GM18951 (cell line): ENCODE measurements around the gene PLA2G12A.
"Not testable (repeated sequence)": the region's sequence is repeated elsewhere in the genome, so short reads cannot be mapped to it uniquely, and the experiment has no call there.

ENCODE experiments used
- POLR2A ChIP-seq: IDR thresholded peaks from 4 replicates; pipeline ENCODE4 v1.6.1; 2011; ENCODE audit warnings: mild to moderate bottlenecking; ENCODE audit not compliant: insufficient read length, insufficient read depth; ENCODE audit errors: extremely low read depth
- in situ Hi-C: fragments of 300-500 bp; cut with MboI; formaldehyde crosslinking; loops from one replicate; pipeline ENCODE4 v1.12.0; 2022; ENCODE audit warnings: low sequenced_read_pairs, mixed read lengths, inconsistent platforms; ENCODE audit not compliant: unreplicated experiment

The PLA2G12A gene

DNA sequence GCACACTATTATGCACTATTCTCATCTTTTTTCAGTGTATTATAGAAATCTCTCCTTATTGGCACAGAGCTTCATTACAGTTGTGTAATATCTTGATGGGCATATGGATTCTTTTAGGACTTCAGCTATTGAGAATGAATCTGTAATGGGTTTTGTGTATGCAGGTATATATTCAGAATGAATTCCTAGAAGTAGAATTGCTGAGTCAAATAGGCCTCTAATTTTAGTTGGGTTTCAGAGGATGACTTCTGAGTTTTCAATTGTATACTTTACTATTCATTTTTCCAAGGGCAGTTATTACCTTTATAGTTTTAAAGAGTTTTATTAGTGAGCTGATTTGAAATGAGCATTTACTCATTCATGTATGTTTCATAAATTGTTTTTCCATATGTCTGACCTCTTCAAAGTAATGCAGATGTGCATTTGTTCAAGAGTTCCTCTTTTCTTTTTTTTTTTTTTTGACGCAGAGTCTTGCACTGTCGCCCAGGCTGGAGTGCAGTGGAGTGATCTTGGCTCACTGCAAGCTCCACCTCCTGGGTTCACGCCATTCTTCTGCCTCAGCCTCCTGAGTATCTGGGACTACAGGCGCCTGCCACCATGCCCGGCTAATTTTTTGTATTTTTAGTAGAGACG, 46.1 kb downstream of the PLA2G12A start:
- TF ChIP-seq POLR2A: no peak
- in situ Hi-C loops: no loop called here

GRCh38 chr4:109682875-109683274, 47.0 kb downstream of the PLA2G12A start:
- no peak for TF ChIP-seq POLR2A
- in situ Hi-C loops: no loop called here

DNA sequence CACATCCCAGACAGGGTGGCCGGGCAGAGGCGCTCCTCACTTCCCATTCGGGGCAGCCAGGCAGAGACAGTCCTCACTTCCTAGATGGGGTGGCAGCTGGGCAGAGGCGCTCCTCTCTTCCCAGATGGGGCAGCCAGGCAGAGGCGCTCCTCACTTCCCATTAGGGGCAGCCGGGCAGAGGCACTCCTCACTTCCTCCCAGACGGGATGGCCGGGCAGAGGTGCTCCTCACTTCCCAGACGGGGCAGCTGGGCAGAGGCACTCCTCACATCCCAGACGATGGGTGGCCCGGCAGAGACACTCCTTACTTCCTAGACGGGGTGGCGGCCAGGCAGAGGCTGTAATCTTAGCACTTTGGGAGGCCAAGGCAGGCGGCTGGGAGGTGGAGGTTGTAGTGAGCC, 50.9 kb downstream of the PLA2G12A start:
- in situ Hi-C loops: not testable (repeated sequence)

GRCh38 chr4:109678472-109678871, 51.4 kb downstream of the PLA2G12A start:
- in situ Hi-C loops: not testable (repeated sequence)

GRCh38 chr4:109676886-109677285, 53.0 kb downstream of the PLA2G12A start:
- no peak for TF ChIP-seq POLR2A

DNA sequence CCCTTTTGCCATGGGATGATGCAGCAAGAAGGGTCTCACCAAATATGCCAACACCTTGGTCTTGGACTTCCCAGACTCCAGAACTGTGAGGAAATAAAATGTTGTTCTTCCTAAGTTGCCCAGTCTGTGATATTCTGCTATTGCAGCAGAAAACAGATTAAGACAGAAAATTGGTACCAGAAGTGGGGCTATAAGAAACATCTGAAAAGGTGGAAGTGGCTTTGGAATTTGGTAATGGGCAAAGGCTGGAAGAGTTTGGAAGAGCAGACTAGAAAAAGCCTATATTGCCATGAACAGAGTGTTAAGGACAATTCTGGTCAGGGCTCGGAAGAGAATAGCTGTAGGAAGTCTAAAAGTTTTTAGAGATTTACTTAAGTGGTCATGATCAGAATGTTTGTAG, 54.0 kb downstream of the PLA2G12A start:
- no peak for TF ChIP-seq POLR2A
- in situ Hi-C loops: no loop called here

More at GRCh38 chr4:109676886-109677285, 53.0 kb downstream of the PLA2G12A start:
- in situ Hi-C loops: no loop called here

DNA sequence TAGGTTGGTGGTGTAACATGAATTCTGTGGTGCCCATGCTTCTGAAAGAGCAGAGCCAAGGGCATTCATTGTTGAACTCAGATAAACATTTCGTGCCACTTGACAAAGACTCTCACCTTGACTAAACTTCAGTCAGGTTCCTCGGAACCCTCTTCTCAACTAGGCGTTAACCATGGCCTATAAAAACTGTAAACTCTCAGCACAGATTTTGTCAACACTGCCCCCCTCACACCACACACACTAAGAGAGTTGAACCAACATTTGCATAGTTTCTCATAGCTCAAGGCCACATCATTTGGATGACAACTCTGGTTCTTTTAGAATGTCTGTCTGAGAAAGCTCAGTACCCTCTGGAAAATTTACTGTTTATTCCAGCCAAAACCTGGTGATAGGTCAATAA, 54.7 kb downstream of the PLA2G12A start:
- no peak for TF ChIP-seq POLR2A
- in situ Hi-C loops: no loop called here

DNA sequence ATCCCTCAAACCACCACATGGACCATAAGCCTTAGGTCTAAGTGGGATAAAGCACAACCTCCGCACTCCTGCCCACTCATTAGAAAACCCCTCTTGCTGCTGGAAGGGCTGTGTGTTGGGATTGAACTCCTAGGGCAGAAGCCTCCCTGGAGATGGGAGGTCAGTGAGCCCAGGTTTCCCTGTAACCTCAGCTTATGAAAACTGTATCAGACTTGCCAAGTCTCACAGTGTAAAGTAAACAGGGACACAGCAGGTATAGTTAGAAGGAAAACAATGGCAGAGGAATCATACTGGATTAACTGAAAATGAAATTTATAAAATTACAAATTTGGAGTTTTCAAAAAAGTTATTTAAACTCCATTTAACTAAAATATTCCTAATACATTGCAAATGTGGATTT, 56.6 kb downstream of the PLA2G12A start:
- no peak for TF ChIP-seq POLR2A
- in situ Hi-C loops: loop anchor here (25.0 kb wide), 1 partner anchor 236 kb away; the partner anchor contains the start of gene SEC24B

DNA sequence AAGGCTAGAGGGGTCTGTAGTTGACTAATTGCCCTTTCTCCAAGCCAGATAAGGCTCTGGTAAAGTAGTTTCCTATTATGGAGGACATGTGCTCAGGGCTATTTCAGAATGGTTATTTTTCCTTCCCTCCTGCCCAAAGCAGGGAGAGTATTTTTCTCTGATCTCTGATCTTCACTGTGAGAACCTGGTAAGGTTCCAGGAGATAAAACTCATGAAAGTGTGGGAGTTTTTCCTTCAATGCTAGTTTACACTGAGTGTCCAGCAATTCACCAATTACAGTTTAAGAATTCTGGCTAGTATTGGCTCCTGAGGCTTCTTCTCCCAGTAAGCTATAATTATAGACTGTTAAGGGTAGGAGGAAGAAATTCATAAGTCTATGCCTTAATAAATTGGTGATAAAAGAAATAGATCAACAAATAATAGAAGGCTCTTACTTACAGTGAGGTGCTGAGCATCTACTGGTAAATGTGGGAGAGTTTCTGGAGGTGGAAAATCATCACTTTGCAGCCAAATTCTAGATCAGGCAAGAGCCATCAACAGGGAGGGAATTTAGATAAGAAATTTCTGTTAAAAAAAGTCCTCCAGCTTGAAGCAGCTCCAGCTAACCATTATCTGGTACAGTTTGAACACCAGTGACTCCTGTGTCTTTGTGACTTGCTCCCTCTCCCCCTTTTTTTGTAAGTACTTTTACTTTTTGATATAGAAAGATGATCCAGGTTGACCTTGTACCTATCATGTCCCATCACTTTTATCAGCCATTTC, 57.5 kb downstream of the PLA2G12A start:
- in situ Hi-C loops: loop anchor here (25.0 kb wide), 1 partner anchor 235 kb away; the partner anchor contains the start of gene SEC24B
- no peak for TF ChIP-seq POLR2A

DNA sequence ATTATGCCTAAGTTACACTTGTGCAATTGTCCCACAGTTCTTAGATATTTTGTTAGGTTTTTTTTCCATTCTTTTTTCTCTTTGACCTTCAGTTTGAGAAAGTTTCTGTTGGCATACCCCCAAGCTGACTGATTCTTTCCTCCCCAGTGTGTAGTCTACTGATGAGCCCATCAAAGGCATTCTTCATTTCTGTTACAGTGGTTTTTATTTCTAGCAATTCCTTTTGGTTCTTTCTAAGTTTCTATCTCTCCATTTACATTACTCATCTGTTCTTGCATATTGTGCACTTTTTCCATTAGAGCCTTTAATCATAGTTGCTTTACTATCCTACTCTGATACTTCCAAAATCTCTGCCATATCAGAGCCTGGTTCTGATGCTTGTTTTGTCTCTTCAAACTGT, 58.5 kb downstream of the PLA2G12A start:
- no peak for TF ChIP-seq POLR2A
- in situ Hi-C loops: loop anchor here (25.0 kb wide), 1 partner anchor 234 kb away; the partner anchor contains the start of gene SEC24B

GRCh38 chr4:109665783-109666485, 63.9 kb downstream of the PLA2G12A start:
- TF ChIP-seq POLR2A: no peak
- in situ Hi-C loops: loop anchor here (25.0 kb wide), 1 partner anchor 229 kb away; the partner anchor contains the start of gene SEC24B

- no peak for TF ChIP-seq POLR2A
- in situ Hi-C loops: loop anchor here (25.0 kb wide), 1 partner anchor 225 kb away; the partner anchor contains the start of gene SEC24B
Measured at GRCh38 chr4:109662771-109663170, 67.1 kb downstream of the PLA2G12A start.

DNA sequence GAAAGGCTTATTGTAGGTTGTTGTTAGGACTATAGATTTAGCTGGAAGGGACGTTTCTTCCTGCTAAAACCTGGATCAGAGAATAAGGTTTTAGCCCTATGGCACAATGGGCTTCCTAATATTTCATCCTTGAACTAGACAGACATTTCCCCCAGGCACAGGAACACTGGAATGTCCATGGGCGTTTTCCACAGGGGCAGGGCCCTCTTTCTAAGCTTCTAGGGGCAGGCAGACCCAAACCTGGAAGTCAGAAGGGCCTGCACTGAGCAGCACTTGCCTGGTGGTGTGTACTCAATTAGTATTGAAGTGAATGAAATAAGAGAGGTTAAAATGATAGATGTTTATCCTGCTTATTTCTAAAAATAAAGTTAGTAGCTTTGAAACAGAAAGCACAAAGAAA, 67.8 kb downstream of the PLA2G12A start:
- in situ Hi-C loops: loop anchor here (25.0 kb wide), 1 partner anchor 225 kb away; the partner anchor contains the start of gene SEC24B
- no peak for TF ChIP-seq POLR2A
